Posterior vena cava (tissue), 2 donors: ENCODE data around the gene RNF187. TPM values are rescaled to one million over a fixed set of nuclear protein-coding genes. Genes with fewer than 3 reads are reported as not detected.

Source experiments
- DNase-seq: peaks from one replicate; pipeline ENCODE4 v3.0.0-alpha.2; 2020; ENCODE audit warnings: low spot score
- intact Hi-C, 2 donors: fragments of 100-400 bp; cut with DNase I; formaldehyde crosslinking; loops; one replicate each; pipeline versions ENCODE4 v1.14.1 to v1.14.2; 2022 to 2023
- microRNA-seq, 2 donors: library from miRNA; unstranded; fragments of <30 nt; microRNA quantifications; one replicate each; pipeline ENCODE4 v1.2.0, GENCODE V29; 2020 to 2021; ENCODE audit warnings: borderline microRNAs expressed in 2 of 2
- total RNA-seq, 2 donors: library from RNA; stranded (reverse); fragmentation: NEBNext Ultra II Directional; extraction: Animal tissue kit (Norgen Biotek cat#: 25700); gene quantifications; one replicate each; pipeline ENCODE4 v1.2.1, GENCODE V29; 2021
- donor health status: DM: yes; HTN: yes; CAD: no.
- donor health status: DM: yes; HTN: yes; CAD: no.

The RNF187 gene
- total RNA-seq, 2 donors from 2014 or later = 61.6 to 64.3 TPM

- intact Hi-C loops = no loop called here
- DNase-seq = peak; percentile 22
Measured at GRCh38 chr1:228530951-228531731, 44.0 kb downstream of the RNF187 start.

- DNase-seq = peak; percentile 28
- intact Hi-C loops = no loop called here
Measured at GRCh38 chr1:228538831-228539230, 51.6 kb downstream of the RNF187 start.

GRCh38 chr1:228540161-228540917, 53.2 kb downstream of the RNF187 start:
- intact Hi-C loops = no loop called here
- peak; percentile 12 for DNase-seq

- no peak for DNase-seq
- intact Hi-C loops = no loop called here
Measured at GRCh38 chr1:228541725-228542124, 54.5 kb downstream of the RNF187 start.

- intact Hi-C loops = no loop called here
- DNase-seq = no peak
Measured at GRCh38 chr1:228542376-228542775, 55.2 kb downstream of the RNF187 start.

GRCh38 chr1:228542981-228543380, 55.8 kb downstream of the RNF187 start:
- peak; percentile 4 for DNase-seq
- intact Hi-C loops = no loop called here

- intact Hi-C loops = no loop called here
- peak; percentile 48 for DNase-seq
Measured at GRCh38 chr1:228543396-228543795, 56.2 kb downstream of the RNF187 start.

- DNase-seq = peak; percentile 29
Measured at GRCh38 chr1:228544021-228544850, 57.1 kb downstream of the RNF187 start.

GRCh38 chr1:228544921-228545591, 57.9 kb downstream of the RNF187 start:
- peak; percentile 8 for DNase-seq
- intact Hi-C loops = no loop called here

More at GRCh38 chr1:228544021-228544850, 57.1 kb downstream of the RNF187 start:
- intact Hi-C loops = no loop called here

Small RNA genes lying within 50 kb of the gene (microRNA-seq; reads per million reads assigned to microRNA genes)
- 0 reads per million in 2 donors for gene MIR4666A

Other genes with a start within 250 kb of the RNF187 start
- gene TRIM11, start 80.5 kb upstream of the RNF187 start, total RNA-seq = 10 to 100 TPM; 12.7 to 13.3 TPM
- gene TRIM17, start 70.5 kb upstream of the RNF187 start, total RNA-seq = 1 to 10 TPM in 1 of 2 donors, under 1 TPM in 1; 0.38 to 1.9 TPM
- gene RHOU, start 248.1 kb downstream of the RNF187 start, total RNA-seq = 10 to 100 TPM; 15.7 to 24.6 TPM